OCI-LY7 (cell line): ENCODE data around the gene IGF1R. TPM values are rescaled to one million over a fixed set of nuclear protein-coding genes. Genes with fewer than 3 reads are reported as not detected.

ENCODE experiments used
- BruUV-seq: library from RNA; stranded (reverse); fragments of 400-500 nt; replicated peaks from 2 replicates; lab custom pipeline; 2021; lab: Mats Ljungman, UMichigan
- CTCF ChIA-PET: fragments of 300-600 bp; sonication (Branson Sonifier 250); formaldehyde crosslinking; loops from one replicate; lab custom pipeline; 2022; ENCODE audit warnings: antibody characterized with exemption; ENCODE audit not compliant: unreplicated experiment; lab: Charles Lee
- POLR2A ChIA-PET: fragments of 300-600 bp; sonication (Branson Sonifier 250); formaldehyde crosslinking; loops from one replicate; lab custom pipeline; 2022; ENCODE audit warnings: antibody characterized with exemption; lab: Charles Lee
- DNase-seq: peaks from one replicate; pipeline ENCODE4 v3.0.0-alpha.2; 2015; ENCODE audit warnings: low spot score
- H2AFZ ChIP-seq: fragments of 200-600 bp; sonication (generic), shearing (Covaris generic); 2 replicates; pipeline ENCODE4 v1.6.1; 2014; ENCODE audit warnings: mild to moderate bottlenecking, antibody characterized with exemption, low read length, moderate library complexity
- H3K27ac ChIP-seq: fragments of 200-600 bp; sonication (generic); 2 replicates; pipeline ENCODE4 v1.5.1; 2014; ENCODE audit warnings: mixed run types, low read depth, mild to moderate bottlenecking, moderate library complexity, low read length, inconsistent platforms; ENCODE audit not compliant: poor library complexity, severe bottlenecking
- H3K36me3 ChIP-seq: fragments of 200-600 bp; sonication (generic); 2 replicates; pipeline ENCODE4 v1.6.1; 2014; ENCODE audit warnings: mild to moderate bottlenecking, antibody characterized with exemption, low read length, moderate library complexity, mixed read lengths; ENCODE audit not compliant: insufficient read depth
- H3K4me1 ChIP-seq: fragments of 200-600 bp; sonication (generic); 2 replicates; pipeline ENCODE4 v1.5.1; 2014; ENCODE audit warnings: mild to moderate bottlenecking, low read length; ENCODE audit not compliant: insufficient read depth, poor library complexity, severe bottlenecking
- H3K4me2 ChIP-seq: fragments of 200-600 bp; sonication (generic); 2 replicates; pipeline ENCODE4 v1.6.1; 2014; ENCODE audit warnings: mild to moderate bottlenecking, low read length
- H3K4me3 ChIP-seq: fragments of 200-600 bp; sonication (generic); 2 replicates; pipeline ENCODE4 v1.5.1; 2014; ENCODE audit warnings: mild to moderate bottlenecking, low read depth, low read length; ENCODE audit not compliant: poor library complexity, severe bottlenecking
- H3K79me2 ChIP-seq: fragments of 200-600 bp; sonication (generic); 2 replicates; pipeline ENCODE4 v1.6.1; 2016; ENCODE audit warnings: low read depth, mild to moderate bottlenecking, low read length, moderate library complexity, mixed read lengths; ENCODE audit not compliant: insufficient read depth
- H3K9me2 ChIP-seq: fragments of 200-600 bp; sonication (generic); 2 replicates; pipeline ENCODE4 v1.6.1; 2016; ENCODE audit warnings: mild to moderate bottlenecking, low read length, mixed read lengths; ENCODE audit not compliant: insufficient read depth
- H3K9me3 ChIP-seq: fragments of 200-600 bp; sonication (generic); 2 replicates; pipeline ENCODE4 v1.6.1; 2014; ENCODE audit warnings: mild to moderate bottlenecking, mixed run types, low read length, mixed read lengths
- H4K20me1 ChIP-seq: fragments of 200-600 bp; sonication (generic); 2 replicates; pipeline ENCODE4 v1.6.1; 2014; ENCODE audit warnings: mild to moderate bottlenecking, antibody characterized with exemption, low read length, moderate library complexity, mixed read lengths; ENCODE audit not compliant: insufficient read depth
- EZH2phosphoT487 ChIP-seq: fragments of 200-600 bp; sonication (generic); IDR thresholded peaks from 2 replicates; pipeline ENCODE4 v1.6.1; 2018; ENCODE audit warnings: low read depth, borderline replicate concordance, mild to moderate bottlenecking, mixed run types, antibody characterized with exemption, low read length, moderate library complexity, mixed read lengths
- intact Hi-C: fragments of 100-400 bp; cut with micrococcal nuclease; formaldehyde crosslinking; loops from one replicate; pipeline ENCODE4 v1.10.0; 2022; ENCODE audit not compliant: unreplicated experiment
- total RNA-seq, 2 experiments: library from RNA; depleted of rRNA in 1 of 2; stranded (reverse); fragments of >200 nt in 1 of 2; shearing (Covaris generic) in 1 of 2; gene quantifications; 2 replicates each; pipeline ENCODE4 v1.2.3, GENCODE V29; 2014 to 2022
- TF ChIP-seq, protein P1 (sequence below): fragments of 200-600 bp; sonication (generic); conservative IDR thresholded peaks from 2 replicates; pipeline ENCODE4 v1.5.1; 2014; ENCODE audit warnings: mild to moderate bottlenecking, antibody characterized with exemption, low read length, moderate library complexity, mixed read lengths

Gene IGF1R
- total RNA-seq, 2 experiments from 2014 or later = 26.5 to 29.1 TPM

DNA sequence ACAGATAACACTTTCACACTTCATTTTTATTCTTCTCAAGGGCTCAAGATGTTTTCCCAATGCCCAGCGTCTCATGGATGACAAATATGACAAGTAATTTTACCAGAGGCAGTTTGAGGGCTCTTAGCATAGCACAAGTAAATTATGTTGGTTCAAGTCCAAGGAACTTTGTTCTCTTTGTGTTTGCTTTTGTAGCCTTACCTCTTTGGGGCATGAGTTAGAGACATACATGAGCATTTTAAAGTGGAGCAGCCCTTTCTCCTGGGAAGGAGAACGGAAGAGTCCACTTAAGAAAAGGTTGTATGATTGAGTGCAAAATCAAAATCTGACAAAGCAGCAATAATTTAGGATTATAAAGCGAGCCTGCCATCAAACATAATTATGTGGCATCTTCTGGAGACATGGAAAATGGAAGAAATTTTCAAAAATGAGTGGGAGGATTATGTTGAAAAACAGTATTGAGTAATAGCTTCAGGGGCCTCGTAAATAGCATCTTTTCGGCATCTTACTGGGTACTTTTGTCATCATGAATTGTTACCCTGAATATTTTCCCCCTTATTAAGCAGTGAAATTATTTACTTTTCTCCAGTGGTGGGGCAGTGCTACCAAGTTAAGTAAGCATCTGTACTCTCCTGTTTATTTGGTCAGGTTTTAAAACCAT, 293.4 kb downstream of the IGF1R start:
- H4K20me1 ChIP-seq = no peaks in the 10 kb centered on the region
- H3K9me2 ChIP-seq = no peaks in the 10 kb centered on the region
- no peak for DNase-seq
- H3K4me2 ChIP-seq = no peak overlapping the region
- no peak overlapping the region for H3K4me3 ChIP-seq
- no peaks in the 10 kb centered on the region for H3K9me3 ChIP-seq
- intact Hi-C loops = no loop called here
- TF ChIP-seq EZH2phosphoT487 = no peak
- TF ChIP-seq, protein P1, sequence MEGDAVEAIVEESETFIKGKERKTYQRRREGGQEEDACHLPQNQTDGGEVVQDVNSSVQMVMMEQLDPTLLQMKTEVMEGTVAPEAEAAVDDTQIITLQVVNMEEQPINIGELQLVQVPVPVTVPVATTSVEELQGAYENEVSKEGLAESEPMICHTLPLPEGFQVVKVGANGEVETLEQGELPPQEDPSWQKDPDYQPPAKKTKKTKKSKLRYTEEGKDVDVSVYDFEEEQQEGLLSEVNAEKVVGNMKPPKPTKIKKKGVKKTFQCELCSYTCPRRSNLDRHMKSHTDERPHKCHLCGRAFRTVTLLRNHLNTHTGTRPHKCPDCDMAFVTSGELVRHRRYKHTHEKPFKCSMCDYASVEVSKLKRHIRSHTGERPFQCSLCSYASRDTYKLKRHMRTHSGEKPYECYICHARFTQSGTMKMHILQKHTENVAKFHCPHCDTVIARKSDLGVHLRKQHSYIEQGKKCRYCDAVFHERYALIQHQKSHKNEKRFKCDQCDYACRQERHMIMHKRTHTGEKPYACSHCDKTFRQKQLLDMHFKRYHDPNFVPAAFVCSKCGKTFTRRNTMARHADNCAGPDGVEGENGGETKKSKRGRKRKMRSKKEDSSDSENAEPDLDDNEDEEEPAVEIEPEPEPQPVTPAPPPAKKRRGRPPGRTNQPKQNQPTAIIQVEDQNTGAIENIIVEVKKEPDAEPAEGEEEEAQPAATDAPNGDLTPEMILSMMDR = no peak
- no peaks in the 10 kb centered on the region for H3K79me2 ChIP-seq
- no peaks in the 10 kb centered on the region for H3K4me1 ChIP-seq
- BruUV-seq = no TSS peak
- CTCF ChIA-PET = no interaction called here
- no peak overlapping the region for H2AFZ ChIP-seq
- H3K27ac ChIP-seq = no peak overlapping the region
- no peaks in the 10 kb centered on the region; the same call in 1 of the 2 replicates for H3K36me3 ChIP-seq
- POLR2A ChIA-PET = no interaction called here

GRCh38 chr15:98942431-98942830, 294.1 kb downstream of the IGF1R start:
- no TSS peak for BruUV-seq
- Histone ChIP-seq H3K27ac (no peak overlapping the region), H2AFZ (no peak overlapping the region), H3K4me1 (no peaks in the 10 kb centered on the region), H3K4me3 (no peak overlapping the region), H3K4me2 (no peak overlapping the region), H3K9me2 (no peaks in the 10 kb centered on the region), H3K36me3 (no peaks in the 10 kb centered on the region; the same call in 1 of the 2 replicates), H3K9me3 (no peaks in the 10 kb centered on the region), H3K79me2 (no peaks in the 10 kb centered on the region), H4K20me1 (no peaks in the 10 kb centered on the region)
- ChIA-PET POLR2A (no interaction called here), CTCF (no interaction called here)
- no peak for DNase-seq
- TF ChIP-seq, protein P1 = no peak
- TF ChIP-seq EZH2phosphoT487 = no peak
- intact Hi-C loops = no loop called here

GRCh38 chr15:98943051-98943508, 294.7 kb downstream of the IGF1R start:
- Histone ChIP-seq H3K9me3 (no peaks in the 10 kb centered on the region), H3K27ac (no peak overlapping the region), H4K20me1 (no peaks in the 10 kb centered on the region), H3K4me2 (no peak overlapping the region), H3K36me3 (no peaks in the 10 kb centered on the region; the same call in 1 of the 2 replicates), H3K9me2 (no peaks in the 10 kb centered on the region), H3K4me3 (no peak overlapping the region), H2AFZ (no peak overlapping the region), H3K79me2 (no peaks in the 10 kb centered on the region), H3K4me1 (no peaks in the 10 kb centered on the region)
- ChIA-PET POLR2A (interaction anchor here (1.1 kb wide), 1 partner anchor 22 kb away, joined by 4 read pairs; no protein-coding TSS in a partner anchor), CTCF (interaction anchor here (0.6 kb wide), 1 partner anchor 130 kb away, joined by 3 read pairs; no protein-coding TSS in a partner anchor)
- BruUV-seq = no TSS peak
- DNase-seq = no peak
- intact Hi-C loops = no loop called here
- TF ChIP-seq, protein P1 = no peak
- no peak for TF ChIP-seq EZH2phosphoT487
